IMR-90 (cell line): ENCODE measurements around the gene RER1. TPM values are rescaled to one million over a fixed set of nuclear protein-coding genes. Genes with fewer than 3 reads are reported as not detected.

ENCODE experiments used
- ATAC-seq: fragments of 200-7000 bp; cut with Tn5 transposase; 2 replicates; pipeline ENCODE4 v1.9.1; 2020; ENCODE audit warnings: low read depth, mild to moderate bottlenecking, moderate library complexity
- BruUV-seq: library from RNA; stranded (reverse); fragments of 400-500 nt; replicated peaks from 2 replicates; lab custom pipeline; 2021; lab: Mats Ljungman, UMichigan
- CTCF ChIA-PET: fragments of 300-600 bp; formaldehyde crosslinking; extraction: SDS; loops from one replicate; lab custom pipeline; 2021; ENCODE audit warnings: antibody characterized with exemption; lab: Yijun Ruan, JAX
- POLR2A ChIA-PET: fragments of 300-600 bp; sonication (Branson Sonifier 250); formaldehyde crosslinking; loops from one replicate; lab custom pipeline; 2022; ENCODE audit warnings: antibody characterized with exemption; ENCODE audit not compliant: unreplicated experiment; lab: Charles Lee
- DNase-seq: peaks from one replicate; pipeline ENCODE4 v3.0.0; 2013
- H2AFZ ChIP-seq: replicated peaks from 2 replicates; pipeline ENCODE3; 2013; ENCODE audit warnings: low read length, mild to moderate bottlenecking; ENCODE audit not compliant: poor library complexity
- H2AK5ac ChIP-seq: 2 replicates; pipeline ENCODE4 v1.6.1; 2013; ENCODE audit warnings: low read depth, low read length, inconsistent platforms
- H2AK9ac ChIP-seq: replicated peaks from 2 replicates; pipeline ENCODE3; 2013; ENCODE audit warnings: mild to moderate bottlenecking, low read depth, low read length, moderate library complexity; ENCODE audit not compliant: poor library complexity
- H2BK120ac ChIP-seq: 2 replicates; pipeline ENCODE4 v1.6.1; 2013; ENCODE audit warnings: low read depth, low read length, inconsistent platforms
- H2BK15ac ChIP-seq: 3 replicates; pipeline ENCODE4 v1.6.1; 2013; ENCODE audit warnings: low read depth, low read length, inconsistent platforms
- H2BK20ac ChIP-seq: 2 replicates; pipeline ENCODE4 v1.6.1; 2013; ENCODE audit warnings: low read depth, mild to moderate bottlenecking, inconsistent platforms, low read length, moderate library complexity
- H2BK5ac ChIP-seq: 2 replicates; pipeline ENCODE4 v1.6.1; 2013; ENCODE audit warnings: mild to moderate bottlenecking, low read depth, low read length, inconsistent platforms; ENCODE audit not compliant: poor library complexity, severe bottlenecking
- H3K14ac ChIP-seq: replicated peaks from 2 replicates; pipeline ENCODE4 v1.6.1; 2013; ENCODE audit warnings: low read depth, low read length, inconsistent platforms
- H3K18ac ChIP-seq: 2 replicates; pipeline ENCODE4 v1.6.1; 2013; ENCODE audit warnings: low read depth, low read length, control low read depth
- H3K23ac ChIP-seq: 2 replicates; pipeline ENCODE4 v1.6.1; 2013; ENCODE audit warnings: low read depth, low read length, inconsistent platforms
- H3K27ac ChIP-seq: 2 replicates; pipeline ENCODE4 v1.5.1; 2013; ENCODE audit warnings: mild to moderate bottlenecking, control low read depth, low read length; ENCODE audit not compliant: insufficient read depth
- H3K27me3 ChIP-seq: 2 replicates; pipeline ENCODE4 v1.6.1; 2013; ENCODE audit warnings: low read length; ENCODE audit not compliant: control insufficient read depth, insufficient read depth
- H3K36me3 ChIP-seq: 2 replicates; pipeline ENCODE4 v1.6.1; 2013; ENCODE audit warnings: low read length, mixed read lengths; ENCODE audit not compliant: control insufficient read depth, insufficient read depth
- H3K4ac ChIP-seq: 2 replicates; pipeline ENCODE4 v1.6.1; 2013; ENCODE audit warnings: low read depth, low read length, inconsistent platforms
- H3K4me1 ChIP-seq: 2 replicates; pipeline ENCODE4 v1.6.1; 2013; ENCODE audit warnings: low read length, mixed read lengths; ENCODE audit not compliant: control insufficient read depth, insufficient read depth
- H3K4me2 ChIP-seq: 2 replicates; pipeline ENCODE4 v1.6.1; 2013; ENCODE audit warnings: low read depth, mild to moderate bottlenecking, control low read depth, low read length, moderate library complexity
- H3K4me3 ChIP-seq: 2 replicates; pipeline ENCODE4 v1.5.1; 2013; ENCODE audit warnings: low read depth, mild to moderate bottlenecking, control low read depth, low read length, moderate library complexity; ENCODE audit not compliant: insufficient read depth
- H3K56ac ChIP-seq: 2 replicates; pipeline ENCODE4 v1.6.1; 2013; ENCODE audit warnings: low read length, inconsistent platforms; ENCODE audit not compliant: insufficient read depth; ENCODE audit errors: extremely low read depth
- H3K79me1 ChIP-seq, 2 experiments: 2 replicates each; pipeline ENCODE4 v1.6.1; 2013; ENCODE audit warnings: low read length in 2 of 2, inconsistent platforms in 1 of 2, low read depth in 1 of 2
- H3K9ac ChIP-seq: 2 replicates; pipeline ENCODE4 v1.6.1; 2013; ENCODE audit warnings: low read depth, low read length, control low read depth
- H3K9me1 ChIP-seq: 2 replicates; pipeline ENCODE4 v1.6.1; 2013; ENCODE audit warnings: low read length, inconsistent platforms; ENCODE audit not compliant: insufficient read depth
- H3K9me3 ChIP-seq: 2 replicates; pipeline ENCODE4 v1.6.1; 2013; ENCODE audit warnings: low read length; ENCODE audit not compliant: control insufficient read depth, insufficient read depth
- H4K20me1 ChIP-seq: 2 replicates; pipeline ENCODE4 v1.6.1; 2013; ENCODE audit warnings: low read length, inconsistent platforms; ENCODE audit not compliant: insufficient read depth
- H4K5ac ChIP-seq: 2 replicates; pipeline ENCODE4 v1.6.1; 2013; ENCODE audit warnings: mild to moderate bottlenecking, low read depth, low read length, control low read depth
- H4K8ac ChIP-seq, 2 experiments: 2 replicates each; pipeline ENCODE4 v1.6.1; 2013; ENCODE audit warnings: low read depth in 2 of 2, low read length in 2 of 2, control low read depth in 1 of 2, inconsistent platforms in 1 of 2
- H4K91ac ChIP-seq: 2 replicates; pipeline ENCODE4 v1.6.1; 2013; ENCODE audit warnings: low read depth, low read length, inconsistent platforms; ENCODE audit not compliant: insufficient read depth
- BHLHE40 ChIP-seq: fragments of 150-350 bp; IDR thresholded peaks from 2 replicates; pipeline ENCODE4 v1.6.1; 2016; ENCODE audit warnings: mild to moderate bottlenecking, low read depth, low read length
- ELK1 ChIP-seq: fragments of 150-350 bp; IDR thresholded peaks from 2 replicates; pipeline ENCODE4 v1.6.1; 2016; ENCODE audit warnings: low read depth, mild to moderate bottlenecking, low read length, moderate library complexity, borderline replicate concordance
- FOS ChIP-seq: fragments of 150-350 bp; IDR thresholded peaks from 2 replicates; pipeline ENCODE4 v1.6.1; 2016; ENCODE audit warnings: low read depth, low read length
- MAZ ChIP-seq: IDR thresholded peaks from 2 replicates; pipeline ENCODE4 v1.6.1; 2012; ENCODE audit warnings: low read depth, mild to moderate bottlenecking, low read length, improper control_type of control experiment, moderate library complexity, borderline replicate concordance
- NFE2L2 ChIP-seq: fragments of 150-350 bp; IDR thresholded peaks from 2 replicates; pipeline ENCODE4 v1.6.1; 2016; ENCODE audit warnings: low read depth, mild to moderate bottlenecking, low read length
- POLR2A ChIP-seq: IDR thresholded peaks from 2 replicates; pipeline ENCODE4 v1.6.1; 2012; ENCODE audit warnings: mild to moderate bottlenecking, low read depth, low read length
- RFX5 ChIP-seq: IDR thresholded peaks from 2 replicates; pipeline ENCODE4 v1.8.0; 2012; ENCODE audit warnings: low read depth, mild to moderate bottlenecking, low read length, moderate library complexity
- WGBS, 2 experiments: methylation state at CpG; one replicate each; pipeline versions ENCODE4 v1.1.5 to v1.1.7; 2013; ENCODE audit warnings: missing lambda C conversion rate in 2 of 2; ENCODE audit not compliant: insufficient read length in 1 of 2; ENCODE audit errors: extremely low coverage in 2 of 2; 5-methylcytosine and 5-hydroxymethylcytosine counted together
- dilution Hi-C: fragments of 300-500 bp; cut with HindIII; formaldehyde crosslinking; loops from one replicate; pipeline ENCODE4 v1.14.3; 2018; ENCODE audit warnings: low sequenced_read_pairs; ENCODE audit not compliant: unreplicated experiment
- in situ Hi-C: fragments of 300-500 bp; cut with MboI; formaldehyde crosslinking; loops from 3 replicates; pipeline ENCODE4 v1.14.3; 2019; ENCODE audit warnings: low sequenced_read_pairs, inconsistent platforms, mixed read lengths
- intact Hi-C: fragments of 100-400 bp; cut with micrococcal nuclease; formaldehyde crosslinking; loops from 2 replicates; pipeline ENCODE4 v1.10.0; 2022
- polyA plus RNA-seq, 3 experiments: library from polyadenylated mRNA; depleted of rRNA; stranded (reverse); fragments of >200 nt; gene quantifications; 2 replicates each; pipeline ENCODE4 v1.2.3, GENCODE V29; 2012; ENCODE audit warnings: low replicate concordance in 1 of 3
- total RNA-seq: library from RNA; depleted of rRNA; stranded (reverse); fragments of >200 nt; gene quantifications from 2 replicates; pipeline ENCODE4 v1.2.3, GENCODE V29; 2012

The RER1 gene
- total and polyA plus RNA-seq, 2 of the 4 experiments (the other 2 are of a cell fraction), result 47.1 to 240 TPM

GRCh38 chr1:2404142-2404889 is 12.7 kb downstream of the RER1 start:
- no peak overlapping the region for H2BK120ac ChIP-seq
- ATAC-seq (no peak; the same call in 1 of the 2 replicates), DNase-seq (no peak)
- H3K4me2 ChIP-seq, result no peak overlapping the region
- no peak overlapping the region for H2BK5ac ChIP-seq
- H2AK9ac ChIP-seq, result no peak overlapping the region
- H4K5ac ChIP-seq, result no peak overlapping the region
- no peak overlapping the region for H4K91ac ChIP-seq
- no peak overlapping the region for H3K4ac ChIP-seq
- ChIA-PET CTCF (no interaction called here), POLR2A (no interaction called here)
- no peak overlapping the region for H3K23ac ChIP-seq
- H3K79me1 ChIP-seq, result peaks cover 18 to 55% of the 10 kb centered on the region in 2 experiments; a peak in 3 of 4 replicates
- no peak overlapping the region for H3K14ac ChIP-seq
- no peak overlapping the region for H3K9ac ChIP-seq
- H3K18ac ChIP-seq, result no peak overlapping the region
- H3K4me3 ChIP-seq, result no peak overlapping the region
- H2BK15ac ChIP-seq, result no peak overlapping the region
- WGBS, 2 experiments, result 63% methylated on average over 15 of the region's 29 CpGs; no CpG with 5 or more reads in 1 of the 2 experiments
- dilution Hi-C loops, result no loop called here
- no peak overlapping the region for H3K56ac ChIP-seq
- in situ Hi-C loops, result loop anchor here (25.0 kb wide), 1 partner anchor 908 kb away; no protein-coding TSS in a partner anchor
- H3K9me1 ChIP-seq, result no peaks in the 10 kb centered on the region
- no peak overlapping the region for H3K27ac ChIP-seq
- H3K36me3 ChIP-seq, result peaks cover 81% of the 10 kb centered on the region
- H2AK5ac ChIP-seq, result no peak overlapping the region
- no TSS peak for BruUV-seq
- intact Hi-C loops, result no loop called here
- H4K8ac ChIP-seq, result no peak overlapping the region
- H2BK20ac ChIP-seq, result no peak overlapping the region
- H2AFZ ChIP-seq, result no peak overlapping the region
- no peak for TF ChIP-seq FOS
- no peak for TF ChIP-seq ELK1
- TF ChIP-seq RFX5, result no peak
- no peak for TF ChIP-seq POLR2A
- no peak for TF ChIP-seq MAZ
- no peak for TF ChIP-seq BHLHE40
- no peak for TF ChIP-seq NFE2L2
- peaks cover 8% of the 10 kb centered on the region for H3K4me1 ChIP-seq
- H3K27me3 ChIP-seq, result no peaks in the 10 kb centered on the region
- peaks cover 35% of the 10 kb centered on the region for H4K20me1 ChIP-seq
- H3K9me3 ChIP-seq, result no peaks in the 10 kb centered on the region
